ENCODE data around the gene SLC22A1.

GRCh38 chr6:160203522-160203921, 81.9 kb downstream of the SLC22A1 start:
- TF ChIP-seq CTCF (IDR thresholded peaks at IDR 0.05; ENCODE audit: extremely low read depth in 1 of 2, insufficient read depth in 1 of 2, low read depth in 1 of 2, low read length in 2 of 2) = no peak
- TF ChIP-seq POLR2AphosphoS5 (IDR thresholded peaks at IDR 0.05; ENCODE audit: insufficient read depth, low read depth, low read length) = no peak
- TF ChIP-seq EZH2 (IDR thresholded peaks at IDR 0.05; ENCODE audit: borderline replicate concordance, low read depth, low read length, severe bottlenecking) = no peak
- no peak for TF ChIP-seq POLR2A (IDR thresholded peaks at IDR 0.05; ENCODE audit: low read depth, low read length)
- TF ChIP-seq MAX (IDR thresholded peaks at IDR 0.05; ENCODE audit: insufficient read depth, insufficient read length) = no peak
- no peak for TF ChIP-seq MYC (IDR thresholded peaks at IDR 0.05; ENCODE audit: low read depth, low read length)
- TF ChIP-seq JUN (IDR thresholded peaks at IDR 0.05; ENCODE audit: borderline replicate concordance, insufficient read depth, insufficient read length, low read depth) = no peak
- TF ChIP-seq FOS (IDR thresholded peaks at IDR 0.05; ENCODE audit: borderline replicate concordance, insufficient read depth, low read length) = no peak
- TF ChIP-seq GATA2 (IDR thresholded peaks at IDR 0.05; ENCODE audit: insufficient read depth, insufficient read length, low read depth, low read length) = no peak

Data from endothelial cell of umbilical vein (primary cell).